CD14-positive monocyte (primary cell): Measurements from ENCODE around the gene PLIN4. TPM values are rescaled to one million over a fixed set of nuclear protein-coding genes. Genes with fewer than 3 reads are reported as not detected.

Source experiments
- DNase-seq, 3 donors: peaks; one replicate each; pipeline ENCODE4 v3.0.0-alpha.2; 2011 to 2022
- H2AFZ ChIP-seq: 2 replicates; pipeline ENCODE4 v1.6.0; 2012; ENCODE audit warnings: mild to moderate bottlenecking, low read depth, low read length, inconsistent platforms; ENCODE audit not compliant: insufficient read depth, poor library complexity, severe bottlenecking
- H3K27ac ChIP-seq, 2 donors: 1 replicate in 1 of 2; 2 replicates in 1 of 2; pipeline ENCODE4 v1.5.1; 2012 to 2013; ENCODE audit warnings: low read length in 2 of 2, control low read depth in 1 of 2, inconsistent platforms in 1 of 2, low read depth in 1 of 2, mild to moderate bottlenecking in 1 of 2
- H3K27me3 ChIP-seq, 2 donors: one replicate each; pipeline versions ENCODE4 v1.6.0 to v1.6.1; 2011 to 2013; ENCODE audit warnings: low read length in 2 of 2; ENCODE audit not compliant: control insufficient read depth in 2 of 2, insufficient read depth in 2 of 2
- H3K36me3 ChIP-seq, 2 donors: replicated peaks in 1 of 2; 1 replicate in 1 of 2; 2 replicates in 1 of 2; pipeline versions ENCODE4 v1.5.1 to v1.6.1; 2012 to 2013; ENCODE audit warnings: low read length in 2 of 2, control low read depth in 1 of 2, inconsistent platforms in 1 of 2, mild to moderate bottlenecking in 1 of 2; ENCODE audit not compliant: insufficient read depth in 2 of 2, control insufficient read depth in 1 of 2
- H3K4me1 ChIP-seq, 2 donors: 1 replicate in 1 of 2; 2 replicates in 1 of 2; pipeline versions ENCODE4 v1.5.1 to v1.6.1; 2012 to 2013; ENCODE audit warnings: low read length in 2 of 2, control low read depth in 1 of 2, inconsistent platforms in 1 of 2, mild to moderate bottlenecking in 1 of 2, moderate library complexity in 1 of 2; ENCODE audit not compliant: insufficient read depth in 2 of 2, control insufficient read depth in 1 of 2
- H3K4me2 ChIP-seq: replicated peaks from 2 replicates; pipeline ENCODE3; 2012; ENCODE audit warnings: low read length, moderate library complexity, mild to moderate bottlenecking; ENCODE audit not compliant: poor library complexity, severe bottlenecking; ENCODE audit errors: extremely low read depth
- H3K4me3 ChIP-seq, 3 experiments: fragments of 200-600 bp in 1 of 3; sonication (generic) in 1 of 3; replicated peaks in 1 of 3; 1 replicate in 2 of 3; 2 replicates in 1 of 3; pipeline ENCODE4 v1.5.1; 2011 to 2013; ENCODE audit warnings: low read length in 3 of 3, mild to moderate bottlenecking in 3 of 3, control low read depth in 2 of 3, low read depth in 2 of 3, inconsistent platforms in 1 of 3, moderate library complexity in 1 of 3
- H3K79me2 ChIP-seq: 2 replicates; pipeline ENCODE4 v1.6.0; 2012; ENCODE audit warnings: mild to moderate bottlenecking, control low read depth, inconsistent platforms, low read length, moderate library complexity; ENCODE audit not compliant: insufficient read depth
- H3K9ac ChIP-seq: 2 replicates; pipeline ENCODE4 v1.6.0; 2017; ENCODE audit warnings: low read length, mild to moderate bottlenecking; ENCODE audit not compliant: insufficient read depth, poor library complexity, severe bottlenecking
- H3K9me3 ChIP-seq, 2 donors: replicated peaks in 1 of 2; 1 replicate in 1 of 2; 2 replicates in 1 of 2; pipeline versions ENCODE4 v1.5.1 to v1.6.1; 2012 to 2013; ENCODE audit warnings: low read length in 2 of 2, control low read depth in 1 of 2; ENCODE audit not compliant: control insufficient read depth in 1 of 2, insufficient read depth in 1 of 2
- H4K20me1 ChIP-seq: 2 replicates; pipeline ENCODE4 v1.6.0; 2012; ENCODE audit warnings: mild to moderate bottlenecking, low read length, control low read depth, moderate library complexity; ENCODE audit not compliant: insufficient read depth
- H3K27ac Mint-ChIP-seq, 7 donors: one replicate each; pipeline ENCODE4 v1.8.0; 2020; ENCODE audit warnings: mild to moderate bottlenecking in 7 of 7, mixed read lengths in 7 of 7, moderate library complexity in 6 of 7, inconsistent platforms in 2 of 7
- H3K27me3 Mint-ChIP-seq, 3 donors: one replicate each; pipeline ENCODE4 v1.8.0; 2021 to 2022; ENCODE audit warnings: low read depth in 3 of 3, mild to moderate bottlenecking in 3 of 3, mixed read lengths in 3 of 3, moderate library complexity in 3 of 3, inconsistent platforms in 1 of 3
- H3K36me3 Mint-ChIP-seq, 2 donors: one replicate each; pipeline ENCODE4 v1.8.0; 2020; ENCODE audit warnings: mixed read lengths in 2 of 2, inconsistent platforms in 1 of 2, mild to moderate bottlenecking in 1 of 2
- H3K4me1 Mint-ChIP-seq: one replicate; pipeline ENCODE4 v1.8.0; 2020; ENCODE audit warnings: mild to moderate bottlenecking, mixed read lengths
- H3K4me3 Mint-ChIP-seq, 2 donors: one replicate each; pipeline ENCODE4 v1.8.0; 2020; ENCODE audit warnings: mild to moderate bottlenecking in 2 of 2, mixed read lengths in 2 of 2, moderate library complexity in 1 of 2
- H3K9me3 Mint-ChIP-seq, 7 donors: one replicate each; pipeline ENCODE4 v1.8.0; 2020 to 2022; ENCODE audit warnings: mixed read lengths in 7 of 7, mild to moderate bottlenecking in 6 of 7, moderate library complexity in 6 of 7, inconsistent platforms in 2 of 7
- WGBS: methylation state at CpG from one replicate; pipeline ENCODE4 v1.1.5; 2013; ENCODE audit warnings: missing lambda C conversion rate; ENCODE audit not compliant: insufficient coverage; 5-methylcytosine and 5-hydroxymethylcytosine counted together
- intact Hi-C, 2 donors: fragments of 100-400 bp; cut with micrococcal nuclease; formaldehyde crosslinking; loops; one replicate each; pipeline versions ENCODE4 v1.15.0 to v1.15.1; 2023
- polyA plus RNA-seq, 3 donors: library from polyadenylated mRNA; depleted of rRNA in 1 of 3; unstranded in 2 of 3; stranded (reverse) in 1 of 3; fragments of 300-500 nt in 2 of 3; fragments of >200 nt in 1 of 3; fragmentation: Illumina TruSeq in 2 of 3; gene quantifications; 1 replicate in 2 of 3; 2 replicates in 1 of 3; pipeline ENCODE4 v1.2.3, GENCODE V29; 2012 to 2021
- TF ChIP-seq, protein P1 (sequence below): fragments of 200-600 bp; IDR thresholded peaks from one replicate; pipeline ENCODE4 v1.8.0; 2022; ENCODE audit warnings: antibody characterized with exemption, mild to moderate bottlenecking

The PLIN4 gene
- polyA plus RNA-seq, 3 donors = 0.05 to 0.19 TPM; not detected in 1

- intact Hi-C loops = no loop called here
- WGBS = 94% methylated on average over 6 of the region's 8 CpGs
- peak overlapping the region in 2 of 7 donors; percentile 33 to 34 for H3K27ac Mint-ChIP-seq
Observed at GRCh38 chr19:4494691-4495064, 23.6 kb downstream of the PLIN4 start.

GRCh38 chr19:4493929-4494690 lies 24.2 kb downstream of the PLIN4 start:
- Histone ChIP-seq H3K9me3 (no peaks in the 10 kb centered on the region), H3K27me3 (no peaks in the 10 kb centered on the region), H3K79me2 (no peaks in the 10 kb centered on the region), H3K36me3 (peaks cover 70 to 86% of the 10 kb centered on the region in 2 donors), H3K4me3 (no peak overlapping the region), H3K27ac (no peak overlapping the region), H2AFZ (no peak overlapping the region), H3K4me1 (no peaks in the 10 kb centered on the region), H4K20me1 (no peaks in the 10 kb centered on the region), H3K9ac (no peak overlapping the region), H3K4me2 (no peak overlapping the region)
- intact Hi-C loops = no loop called here
- TF ChIP-seq, protein P1, sequence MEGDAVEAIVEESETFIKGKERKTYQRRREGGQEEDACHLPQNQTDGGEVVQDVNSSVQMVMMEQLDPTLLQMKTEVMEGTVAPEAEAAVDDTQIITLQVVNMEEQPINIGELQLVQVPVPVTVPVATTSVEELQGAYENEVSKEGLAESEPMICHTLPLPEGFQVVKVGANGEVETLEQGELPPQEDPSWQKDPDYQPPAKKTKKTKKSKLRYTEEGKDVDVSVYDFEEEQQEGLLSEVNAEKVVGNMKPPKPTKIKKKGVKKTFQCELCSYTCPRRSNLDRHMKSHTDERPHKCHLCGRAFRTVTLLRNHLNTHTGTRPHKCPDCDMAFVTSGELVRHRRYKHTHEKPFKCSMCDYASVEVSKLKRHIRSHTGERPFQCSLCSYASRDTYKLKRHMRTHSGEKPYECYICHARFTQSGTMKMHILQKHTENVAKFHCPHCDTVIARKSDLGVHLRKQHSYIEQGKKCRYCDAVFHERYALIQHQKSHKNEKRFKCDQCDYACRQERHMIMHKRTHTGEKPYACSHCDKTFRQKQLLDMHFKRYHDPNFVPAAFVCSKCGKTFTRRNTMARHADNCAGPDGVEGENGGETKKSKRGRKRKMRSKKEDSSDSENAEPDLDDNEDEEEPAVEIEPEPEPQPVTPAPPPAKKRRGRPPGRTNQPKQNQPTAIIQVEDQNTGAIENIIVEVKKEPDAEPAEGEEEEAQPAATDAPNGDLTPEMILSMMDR = no peak
- no peaks in the 10 kb centered on the region for H3K4me1 Mint-ChIP-seq
- no peak for DNase-seq
- H3K9me3 Mint-ChIP-seq = peaks cover 0 to 2% (median 0%) of the 10 kb centered on the region in 7 donors
- peaks cover 0 to 46% of the 10 kb centered on the region in 2 donors for H3K36me3 Mint-ChIP-seq
- H3K4me3 Mint-ChIP-seq = no peak overlapping the region
- 96% methylated on average over 51 of the region's 61 CpGs for WGBS
- no peak overlapping the region for H3K27ac Mint-ChIP-seq
- no peaks in the 10 kb centered on the region for H3K27me3 Mint-ChIP-seq

More at GRCh38 chr19:4494691-4495064, 23.6 kb downstream of the PLIN4 start:
- no peak for DNase-seq
- Mint-ChIP-seq H3K4me3 (no peak overlapping the region), H3K9me3 (peaks cover 0 to 2% (median 0%) of the 10 kb centered on the region in 7 donors), H3K27me3 (no peaks in the 10 kb centered on the region), H3K4me1 (no peaks in the 10 kb centered on the region), H3K36me3 (peaks cover 1 to 46% of the 10 kb centered on the region in 2 donors)
- H3K4me3 ChIP-seq = no peak overlapping the region
- H4K20me1 ChIP-seq = no peaks in the 10 kb centered on the region
- no peaks in the 10 kb centered on the region for H3K9me3 ChIP-seq
- peaks cover 74 to 81% of the 10 kb centered on the region in 2 donors for H3K36me3 ChIP-seq
- no peak overlapping the region for H3K9ac ChIP-seq
- H3K4me2 ChIP-seq = no peak overlapping the region
- no peaks in the 10 kb centered on the region for H3K4me1 ChIP-seq
- H3K27ac ChIP-seq = no peak overlapping the region
- H2AFZ ChIP-seq = no peak overlapping the region
- no peaks in the 10 kb centered on the region for H3K27me3 ChIP-seq
- no peaks in the 10 kb centered on the region for H3K79me2 ChIP-seq
- TF ChIP-seq, protein P1 = no peak
